Testis (tissue), 3 donors: ENCODE data around the gene DHRS4. TPM values are rescaled to one million over a fixed set of nuclear protein-coding genes. Genes with fewer than 3 reads are reported as not detected.
A peak's percentile ranks its signal among the peaks of the same experiment; 100 is the strongest.

Source experiments
- DNase-seq: peaks from one replicate; pipeline ENCODE4 v3.0.0-alpha.2; 2019
- H3K27ac ChIP-seq, 2 donors: fragments of 200-600 bp; sonication (generic); one replicate each; pipeline ENCODE4 v1.5.1; 2019
- H3K27me3 ChIP-seq: fragments of 200-600 bp; sonication (generic); one replicate; pipeline ENCODE4 v1.5.1; 2019
- H3K36me3 ChIP-seq: fragments of 200-600 bp; sonication (generic); one replicate; pipeline ENCODE4 v1.5.1; 2017; ENCODE audit warnings: low read depth; ENCODE audit errors: missing control alignments
- H3K4me1 ChIP-seq: fragments of 200-600 bp; sonication (generic); one replicate; pipeline ENCODE4 v1.5.1; 2019
- H3K4me3 ChIP-seq, 2 donors: fragments of 200-600 bp; sonication (generic); one replicate each; pipeline ENCODE4 v1.5.1; 2017 to 2019
- H3K9me3 ChIP-seq: fragments of 200-600 bp; sonication (generic); one replicate; pipeline ENCODE4 v1.5.1; 2017
- POLR2A ChIP-seq: fragments of 450-650 bp; IDR thresholded peaks from one replicate; pipeline ENCODE4 v1.6.1; 2017; ENCODE audit warnings: antibody characterized with exemption, mild to moderate bottlenecking, moderate library complexity
- WGBS, 2 donors: methylation state at CpG; one replicate each; pipeline ENCODE4 v1.1.5; 2018; 5-methylcytosine and 5-hydroxymethylcytosine counted together
- intact Hi-C: fragments of 100-400 bp; cut with DNase I; formaldehyde crosslinking; loops from one replicate; pipeline ENCODE4 v1.15.1; 2023; ENCODE audit warnings: low total_unique reads
- polyA plus RNA-seq: library from polyadenylated mRNA; stranded (reverse); fragments of 350-450 nt; fragmentation: Illumina TruSeq; extraction: RNeasy Lipid Tissue Mini Kit (QIAGEN cat#74804); gene quantifications from one replicate; pipeline ENCODE4 v1.2.3, GENCODE V29; 2014; ENCODE audit warnings: low read depth, low replicate concordance; ENCODE audit not compliant: insufficient read depth
- total RNA-seq, 2 donors: library from RNA; depleted of rRNA; stranded (reverse); fragments of >200 nt; gene quantifications; one replicate each; pipeline ENCODE4 v1.2.3, GENCODE V29; 2016
- TF ChIP-seq, protein P1 (sequence below), 3 experiments: fragments of 450-650 bp in 2 of 3; fragments of 200-600 bp in 1 of 3; sonication (generic) in 1 of 3; IDR thresholded peaks; one replicate each; pipeline ENCODE4 v1.5.1; 2016 to 2019; ENCODE audit warnings: antibody characterized with exemption in 3 of 3, mild to moderate bottlenecking in 2 of 3, moderate library complexity in 1 of 3

Gene DHRS4
- total and polyA plus RNA-seq, 3 donors from 2014 or later = 26.0 to 41.8 (median 33.6) TPM

DNA sequence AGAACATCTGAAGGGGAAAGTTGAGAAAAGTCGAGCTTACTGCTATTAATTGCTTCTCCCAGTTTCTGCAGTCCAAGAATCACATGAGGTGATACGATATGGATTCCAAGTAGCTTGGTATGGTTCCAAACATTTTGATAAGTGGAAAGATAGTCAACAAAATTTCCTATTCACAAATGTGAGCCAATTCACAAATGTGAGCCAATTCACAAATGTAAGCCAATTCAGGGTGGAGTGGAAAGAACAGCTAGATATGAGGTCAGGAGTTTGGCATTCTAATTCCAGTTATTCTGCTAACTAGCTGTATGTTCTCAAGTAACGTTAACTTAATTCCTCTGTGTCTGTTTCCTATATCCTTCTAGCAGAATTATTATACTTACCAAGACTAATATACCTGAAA lies 37.6 kb upstream of the DHRS4 start:
- peak overlapping the region in 1 of 2 donors; percentile 71 for H3K27ac ChIP-seq
- peaks cover 13% of the 10 kb centered on the region for H3K4me1 ChIP-seq
- H3K36me3 ChIP-seq = no peaks in the 10 kb centered on the region
- H3K9me3 ChIP-seq = no peaks in the 10 kb centered on the region
- WGBS, 2 donors = 39 to 50% methylated on average over 3 of the region's 3 CpGs
- no peaks in the 10 kb centered on the region for H3K27me3 ChIP-seq
- no peak for DNase-seq
- H3K4me3 ChIP-seq = no peak overlapping the region
- intact Hi-C loops = no loop called here
- no peak for TF ChIP-seq POLR2A
- TF ChIP-seq, protein P1, sequence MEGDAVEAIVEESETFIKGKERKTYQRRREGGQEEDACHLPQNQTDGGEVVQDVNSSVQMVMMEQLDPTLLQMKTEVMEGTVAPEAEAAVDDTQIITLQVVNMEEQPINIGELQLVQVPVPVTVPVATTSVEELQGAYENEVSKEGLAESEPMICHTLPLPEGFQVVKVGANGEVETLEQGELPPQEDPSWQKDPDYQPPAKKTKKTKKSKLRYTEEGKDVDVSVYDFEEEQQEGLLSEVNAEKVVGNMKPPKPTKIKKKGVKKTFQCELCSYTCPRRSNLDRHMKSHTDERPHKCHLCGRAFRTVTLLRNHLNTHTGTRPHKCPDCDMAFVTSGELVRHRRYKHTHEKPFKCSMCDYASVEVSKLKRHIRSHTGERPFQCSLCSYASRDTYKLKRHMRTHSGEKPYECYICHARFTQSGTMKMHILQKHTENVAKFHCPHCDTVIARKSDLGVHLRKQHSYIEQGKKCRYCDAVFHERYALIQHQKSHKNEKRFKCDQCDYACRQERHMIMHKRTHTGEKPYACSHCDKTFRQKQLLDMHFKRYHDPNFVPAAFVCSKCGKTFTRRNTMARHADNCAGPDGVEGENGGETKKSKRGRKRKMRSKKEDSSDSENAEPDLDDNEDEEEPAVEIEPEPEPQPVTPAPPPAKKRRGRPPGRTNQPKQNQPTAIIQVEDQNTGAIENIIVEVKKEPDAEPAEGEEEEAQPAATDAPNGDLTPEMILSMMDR (IDR thresholded peaks at IDR 0.05) = no peak

DNA sequence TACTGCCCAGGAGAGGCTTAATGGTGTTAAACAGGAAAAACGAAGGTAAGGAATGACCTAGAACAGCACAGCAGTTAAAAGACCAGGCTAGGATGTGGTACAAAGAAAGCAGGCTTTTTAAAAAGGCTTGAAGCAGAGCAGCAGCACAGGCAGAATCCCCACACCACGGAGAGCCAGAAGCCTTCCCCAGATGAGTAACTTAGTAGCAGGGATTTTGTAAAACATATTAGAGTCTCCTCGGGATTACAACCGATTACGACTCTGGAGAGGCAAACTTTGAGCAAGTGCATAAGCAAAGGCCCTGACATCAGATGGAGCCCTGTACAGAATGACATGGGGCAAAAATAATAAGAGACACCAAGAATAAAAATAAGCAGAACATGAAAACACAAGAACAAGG lies 37.1 kb upstream of the DHRS4 start:
- TF ChIP-seq, protein P1 (IDR thresholded peaks at IDR 0.05) = no peak
- no peak for TF ChIP-seq POLR2A
- H3K4me3 ChIP-seq = no peak overlapping the region
- 42 to 48% methylated on average over 5 of the region's 5 CpGs for WGBS, 2 donors
- H3K27ac ChIP-seq = peak overlapping the region in 1 of 2 donors; percentile 71
- H3K27me3 ChIP-seq = no peaks in the 10 kb centered on the region
- DNase-seq = no peak
- no peaks in the 10 kb centered on the region for H3K36me3 ChIP-seq
- H3K4me1 ChIP-seq = peaks cover 13% of the 10 kb centered on the region
- H3K9me3 ChIP-seq = no peaks in the 10 kb centered on the region
- intact Hi-C loops = no loop called here

DNA sequence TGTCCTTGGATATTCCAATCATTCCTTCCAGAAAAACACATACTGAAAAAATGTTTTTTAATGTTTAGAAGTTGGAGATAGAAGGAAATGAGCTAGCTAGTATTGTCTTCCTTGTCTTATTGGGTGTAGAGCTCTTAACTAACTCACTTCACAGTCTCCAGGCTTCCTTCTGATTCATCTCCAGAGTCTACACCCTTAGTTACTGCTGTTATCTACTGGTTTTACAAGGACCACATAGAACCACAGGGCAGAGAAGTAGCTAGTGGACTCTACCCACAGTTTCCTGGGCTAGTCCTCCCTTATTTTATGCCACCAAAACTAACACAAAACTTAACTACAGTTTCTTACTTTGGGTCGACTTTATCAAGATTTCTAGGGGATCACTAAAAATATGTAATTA lies 31.0 kb upstream of the DHRS4 start:
- intact Hi-C loops = no loop called here
- H3K27ac ChIP-seq = no peak overlapping the region
- H3K4me1 ChIP-seq = no peaks in the 10 kb centered on the region
- H3K27me3 ChIP-seq = no peaks in the 10 kb centered on the region
- H3K36me3 ChIP-seq = no peaks in the 10 kb centered on the region
- WGBS, 2 donors = 80 to 81% methylated on average over 1 of the region's 1 CpG
- no peak overlapping the region for H3K4me3 ChIP-seq
- H3K9me3 ChIP-seq = no peaks in the 10 kb centered on the region
- no peak for TF ChIP-seq POLR2A
- TF ChIP-seq, protein P1 (IDR thresholded peaks at IDR 0.05) = no peak
- no peak for DNase-seq

DNA sequence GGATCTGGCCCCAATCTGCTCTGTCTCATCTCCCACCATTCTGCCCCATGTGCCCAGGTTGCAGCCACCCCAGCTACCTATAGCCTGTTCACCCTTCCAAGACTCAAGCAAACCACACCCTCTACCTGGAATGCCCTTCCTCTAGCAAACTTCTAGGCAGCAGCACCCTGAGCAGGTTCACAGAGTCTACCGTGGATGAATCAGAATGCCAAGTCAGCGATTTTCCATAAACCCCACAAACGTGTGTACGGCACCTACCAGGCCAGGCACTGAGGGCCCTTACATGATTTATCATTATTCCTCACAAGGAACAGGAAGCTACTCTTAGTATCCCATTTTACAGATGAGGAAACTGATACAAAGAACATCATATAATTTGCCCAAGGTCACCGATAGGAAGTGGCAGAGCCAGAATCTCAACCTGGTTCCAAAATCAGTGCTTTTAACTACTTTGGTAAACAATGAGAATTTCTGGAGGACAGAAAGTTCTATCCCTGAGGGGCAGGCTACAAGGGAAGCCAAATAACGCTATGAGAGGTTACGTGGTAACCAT lies 28.0 kb upstream of the DHRS4 start:
- intact Hi-C loops = no loop called here
- H3K4me1 ChIP-seq = no peaks in the 10 kb centered on the region
- no peaks in the 10 kb centered on the region for H3K36me3 ChIP-seq
- no peak overlapping the region for H3K4me3 ChIP-seq
- no peak overlapping the region for H3K27ac ChIP-seq
- no peak for TF ChIP-seq POLR2A
- TF ChIP-seq, protein P1 (IDR thresholded peaks at IDR 0.05) = no peak
- 81 to 83% methylated on average over 7 of the region's 7 CpGs for WGBS, 2 donors
- H3K27me3 ChIP-seq = no peaks in the 10 kb centered on the region
- DNase-seq = no peak
- H3K9me3 ChIP-seq = no peaks in the 10 kb centered on the region

DNA sequence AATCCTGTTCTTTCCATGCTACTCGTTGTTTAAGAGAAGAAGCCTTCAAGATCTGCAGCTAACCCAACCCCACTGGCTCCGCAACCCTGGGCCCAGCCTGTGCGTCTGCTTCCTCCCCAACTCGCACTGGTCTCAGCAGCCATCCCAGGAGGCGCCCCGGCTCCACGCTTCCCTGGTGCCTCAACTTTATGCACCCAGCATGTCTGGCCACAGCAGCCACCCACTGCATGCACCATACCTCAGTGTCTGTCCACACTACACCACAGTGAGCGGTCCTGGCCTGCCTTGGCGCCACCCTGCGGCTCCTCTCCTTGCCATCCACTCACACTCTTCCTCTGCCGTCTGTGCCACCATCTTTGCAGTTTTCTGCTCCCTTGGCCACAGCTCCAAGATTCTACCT lies 27.0 kb upstream of the DHRS4 start:
- DNase-seq = no peak
- intact Hi-C loops = no loop called here
- Histone ChIP-seq H3K27ac (no peak overlapping the region), H3K9me3 (no peaks in the 10 kb centered on the region), H3K27me3 (no peaks in the 10 kb centered on the region), H3K4me1 (no peaks in the 10 kb centered on the region), H3K36me3 (no peaks in the 10 kb centered on the region), H3K4me3 (no peak overlapping the region)
- no peak for TF ChIP-seq POLR2A
- TF ChIP-seq, protein P1 (IDR thresholded peaks at IDR 0.05) = no peak
- 91 to 97% methylated on average over 9 to 11 of the region's 11 CpGs for WGBS, 2 donors
